Left ventricle myocardium inferior (tissue), 1 donor: Measurements from ENCODE around the gene HES6. TPM values are rescaled to one million over a fixed set of nuclear protein-coding genes. Genes with fewer than 3 reads are reported as not detected.
"Not testable (repeated sequence)": the region's sequence is repeated elsewhere in the genome, so short reads cannot be mapped to it uniquely, and the experiment has no call there.

Source experiments
- DNase-seq: peaks from one replicate; pipeline ENCODE4 v3.0.0-alpha.2; 2020
- H3K27ac ChIP-seq: fragments of 200-600 bp; replicated peaks from 2 replicates; pipeline ENCODE4 v1.8.0; 2021
- H3K27me3 ChIP-seq: fragments of 200-600 bp; 2 replicates; pipeline ENCODE4 v1.8.0; 2021; ENCODE audit warnings: low read depth
- H3K36me3 ChIP-seq: fragments of 200-600 bp; 2 replicates; pipeline ENCODE4 v1.8.0; 2021
- H3K4me1 ChIP-seq: fragments of 200-600 bp; 2 replicates; pipeline ENCODE4 v1.8.0; 2021
- H3K4me3 ChIP-seq: fragments of 200-600 bp; 2 replicates; pipeline ENCODE4 v1.8.0; 2021; ENCODE audit warnings: mild to moderate bottlenecking, moderate library complexity
- H3K9me3 ChIP-seq: fragments of 200-600 bp; replicated peaks from 2 replicates; pipeline ENCODE4 v1.8.0; 2021
- intact Hi-C: fragments of 100-400 bp; cut with micrococcal nuclease; formaldehyde crosslinking; loops from one replicate; pipeline ENCODE4 v1.11.0; 2022
- total RNA-seq: library from RNA; stranded (reverse); fragmentation: NEBNext Ultra II Directional; extraction: Animal tissue kit (Norgen Biotek cat#: 25700); gene quantifications from one replicate; pipeline ENCODE4 v1.2.1, GENCODE V29; 2021
- TF ChIP-seq, protein P1 (sequence below): fragments of 200-600 bp; IDR thresholded peaks from 2 replicates; pipeline ENCODE4 v1.8.0; 2021; ENCODE audit warnings: antibody characterized with exemption, mild to moderate bottlenecking, borderline replicate concordance
- donor health status: DM: no; HTN: yes; CAD: no; lungs with severe emphysema.

The HES6 gene
- total RNA-seq, 1 donor from 2014 or later, result 2.7 TPM

GRCh38 chr2:238278626-238279323, 38.9 kb upstream of the HES6 start:
- H3K4me3 ChIP-seq, result no peak overlapping the region
- intact Hi-C loops, result no loop called here
- H3K4me1 ChIP-seq, result peaks cover 31% of the 10 kb centered on the region
- DNase-seq, result no peak
- H3K9me3 ChIP-seq, result no peaks in the 10 kb centered on the region
- peaks cover 39% of the 10 kb centered on the region for H3K36me3 ChIP-seq
- H3K27ac ChIP-seq, result no peak overlapping the region
- H3K27me3 ChIP-seq, result no peaks in the 10 kb centered on the region
- TF ChIP-seq, protein P1, sequence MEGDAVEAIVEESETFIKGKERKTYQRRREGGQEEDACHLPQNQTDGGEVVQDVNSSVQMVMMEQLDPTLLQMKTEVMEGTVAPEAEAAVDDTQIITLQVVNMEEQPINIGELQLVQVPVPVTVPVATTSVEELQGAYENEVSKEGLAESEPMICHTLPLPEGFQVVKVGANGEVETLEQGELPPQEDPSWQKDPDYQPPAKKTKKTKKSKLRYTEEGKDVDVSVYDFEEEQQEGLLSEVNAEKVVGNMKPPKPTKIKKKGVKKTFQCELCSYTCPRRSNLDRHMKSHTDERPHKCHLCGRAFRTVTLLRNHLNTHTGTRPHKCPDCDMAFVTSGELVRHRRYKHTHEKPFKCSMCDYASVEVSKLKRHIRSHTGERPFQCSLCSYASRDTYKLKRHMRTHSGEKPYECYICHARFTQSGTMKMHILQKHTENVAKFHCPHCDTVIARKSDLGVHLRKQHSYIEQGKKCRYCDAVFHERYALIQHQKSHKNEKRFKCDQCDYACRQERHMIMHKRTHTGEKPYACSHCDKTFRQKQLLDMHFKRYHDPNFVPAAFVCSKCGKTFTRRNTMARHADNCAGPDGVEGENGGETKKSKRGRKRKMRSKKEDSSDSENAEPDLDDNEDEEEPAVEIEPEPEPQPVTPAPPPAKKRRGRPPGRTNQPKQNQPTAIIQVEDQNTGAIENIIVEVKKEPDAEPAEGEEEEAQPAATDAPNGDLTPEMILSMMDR, result no peak

DNA sequence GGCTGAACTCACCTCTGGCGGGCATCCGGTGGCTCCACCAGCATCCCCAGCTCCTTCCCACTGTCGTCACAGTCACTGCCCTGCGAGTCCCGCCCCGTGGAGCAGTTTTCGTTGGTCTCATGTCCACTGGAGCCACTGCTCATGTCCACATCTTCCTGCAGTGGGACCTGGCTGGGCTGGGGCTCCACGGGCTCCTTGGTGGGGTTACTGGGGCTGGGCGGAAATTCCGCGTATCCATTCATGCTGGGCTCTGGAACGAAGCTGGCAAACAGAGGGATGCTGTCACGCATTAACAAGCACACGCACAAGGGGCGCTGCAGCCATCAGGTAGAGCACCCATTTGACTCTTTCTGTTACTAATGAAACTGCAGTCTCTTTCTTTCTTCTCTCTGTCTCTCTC, 37.9 kb upstream of the HES6 start:
- no peaks in the 10 kb centered on the region for H3K27me3 ChIP-seq
- H3K4me1 ChIP-seq, result peaks cover 20% of the 10 kb centered on the region
- DNase-seq, result no peak
- H3K27ac ChIP-seq, result no peak overlapping the region
- intact Hi-C loops, result no loop called here
- no peaks in the 10 kb centered on the region for H3K9me3 ChIP-seq
- TF ChIP-seq, protein P1, result no peak
- no peak overlapping the region for H3K4me3 ChIP-seq
- peaks cover 48% of the 10 kb centered on the region for H3K36me3 ChIP-seq

DNA sequence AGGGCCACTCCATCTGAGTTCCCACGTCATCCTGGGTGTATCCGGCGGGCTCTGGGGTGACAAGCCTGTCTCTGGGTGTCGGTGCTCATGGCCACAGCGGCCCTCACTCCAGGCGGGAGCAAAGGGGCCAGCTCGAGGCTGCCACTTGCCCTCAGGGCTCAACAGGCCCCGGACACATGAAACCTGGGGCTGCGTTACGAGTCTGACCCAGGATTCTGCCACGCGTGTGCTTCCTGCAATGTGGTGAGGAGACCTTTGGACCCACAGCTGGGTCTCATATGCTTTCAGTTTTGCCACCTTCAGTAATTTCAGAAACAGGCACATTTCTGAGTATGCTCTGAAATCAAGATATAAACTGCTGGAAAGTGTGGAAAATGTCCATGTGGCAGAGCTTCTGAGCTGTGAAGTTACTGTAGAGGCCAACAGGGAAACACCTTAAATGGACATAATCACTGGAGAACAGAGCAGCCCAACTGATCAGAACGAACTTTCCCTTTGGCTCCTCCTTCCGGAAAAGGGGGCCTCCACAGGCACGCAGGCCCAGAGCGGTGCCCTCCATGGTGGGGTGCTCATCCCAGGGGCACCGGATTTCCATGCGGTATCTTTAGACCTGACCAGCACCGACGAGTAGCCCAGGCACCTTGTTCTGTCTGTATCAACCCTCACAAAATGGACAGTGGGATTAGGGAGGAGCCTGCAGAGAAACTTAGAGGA, 34.5 kb upstream of the HES6 start:
- H3K27ac ChIP-seq, result no peak overlapping the region
- peaks cover 80% of the 10 kb centered on the region for H3K36me3 ChIP-seq

DNA sequence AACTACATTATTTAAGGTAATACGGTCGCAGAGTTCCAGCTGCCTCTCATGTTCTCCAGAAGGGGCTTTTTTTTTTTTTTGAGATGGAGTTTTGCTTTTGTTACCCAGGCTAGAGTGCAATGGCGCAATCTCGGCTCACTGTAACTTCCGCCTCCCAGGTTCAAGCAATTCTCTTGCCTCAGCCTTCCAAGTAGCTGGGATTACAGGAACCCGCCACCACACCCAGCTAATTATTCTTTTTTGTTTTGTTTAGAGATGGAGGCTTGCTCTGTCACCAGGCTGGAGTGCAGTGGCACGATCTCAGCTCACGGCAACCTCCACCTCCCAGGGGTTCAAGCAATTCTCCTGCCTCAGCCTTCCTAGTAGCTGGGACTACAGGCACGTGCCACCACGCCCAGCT, 33.6 kb upstream of the HES6 start:
- H3K36me3 ChIP-seq, result peaks cover 86% of the 10 kb centered on the region
- intact Hi-C loops, H3K27ac ChIP-seq, H3K4me3 ChIP-seq, DNase-seq, H3K27me3 ChIP-seq, H3K9me3 ChIP-seq, H3K4me1 ChIP-seq: not testable (repeated sequence)

More for the DNA sequence above, 34.5 kb upstream of the HES6 start:
- no peaks in the 10 kb centered on the region for H3K27me3 ChIP-seq
- H3K4me1 ChIP-seq, result peaks cover 12% of the 10 kb centered on the region
- intact Hi-C loops, result no loop called here
- no peaks in the 10 kb centered on the region for H3K9me3 ChIP-seq
- no peak for DNase-seq
- H3K4me3 ChIP-seq, result no peak overlapping the region
- TF ChIP-seq, protein P1, result no peak

DNA sequence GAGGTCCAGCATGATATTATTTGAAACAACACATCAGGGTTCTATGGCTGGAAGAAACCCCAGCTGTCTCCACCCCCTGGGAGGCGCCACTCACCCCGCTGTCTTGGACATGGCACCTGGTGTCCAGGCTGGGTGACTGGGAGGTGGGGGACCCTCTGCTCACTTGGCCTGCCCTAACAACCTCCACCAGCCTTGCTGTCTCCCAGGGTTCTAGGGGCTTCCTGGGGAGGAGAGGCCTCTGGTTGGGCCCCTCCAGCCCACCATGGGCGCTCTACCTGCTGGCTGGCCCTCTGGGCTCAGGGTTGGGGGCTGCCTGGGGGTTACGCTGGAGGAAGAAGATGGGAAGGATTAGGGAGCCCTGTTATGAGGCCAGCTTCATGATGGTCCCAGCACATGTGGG, 32.3 kb upstream of the HES6 start:
- no peaks in the 10 kb centered on the region for H3K27me3 ChIP-seq
- no peaks in the 10 kb centered on the region for H3K4me1 ChIP-seq
- H3K36me3 ChIP-seq, result peaks cover 91% of the 10 kb centered on the region
- H3K9me3 ChIP-seq, result no peaks in the 10 kb centered on the region
- H3K27ac ChIP-seq, result no peak overlapping the region
- H3K4me3 ChIP-seq, result no peak overlapping the region
- intact Hi-C loops, result no loop called here
- DNase-seq, result no peak
- TF ChIP-seq, protein P1, result no peak

DNA sequence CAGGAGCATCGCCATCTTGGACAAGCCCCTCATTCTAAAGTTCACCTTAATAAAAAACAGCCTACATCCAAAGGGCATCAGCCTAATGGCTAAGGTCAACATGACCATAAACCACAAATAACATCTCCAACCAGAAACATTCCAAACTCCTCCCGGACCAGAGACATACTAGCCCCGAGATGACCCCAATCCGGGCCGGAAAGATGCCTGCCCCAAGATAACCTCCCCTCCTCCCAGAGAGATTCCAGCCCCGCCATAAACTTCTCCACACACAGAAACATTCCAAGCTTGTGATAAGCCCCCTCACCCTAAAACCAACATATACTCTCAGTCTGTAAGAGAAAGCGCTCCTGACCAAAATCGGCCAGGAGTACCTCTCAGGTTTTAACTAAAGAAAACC, 31.8 kb upstream of the HES6 start:
- intact Hi-C loops, result not testable (repeated sequence)

More for the DNA sequence above, 31.8 kb upstream of the HES6 start:
- not testable (repeated sequence) for H3K27ac ChIP-seq, H3K4me3 ChIP-seq, DNase-seq, H3K4me1 ChIP-seq, H3K9me3 ChIP-seq, H3K27me3 ChIP-seq
- H3K36me3 ChIP-seq, result peaks cover 87% of the 10 kb centered on the region
